Loucy (cell line): ENCODE data around the gene RELT.

Source experiments
- H2AFZ ChIP-seq: fragments of 200-600 bp; sonication (generic); 2 replicates; pipeline ENCODE4 v1.6.0; 2016; ENCODE audit warnings: antibody characterized with exemption, mild to moderate bottlenecking, low read length, moderate library complexity
- H3F3A ChIP-seq: fragments of 200-600 bp; 2 replicates; pipeline ENCODE4 v1.6.0; 2016; ENCODE audit warnings: antibody characterized with exemption, low read depth, mild to moderate bottlenecking
- H3K27me3 ChIP-seq: fragments of 200-600 bp; sonication (generic); 2 replicates; pipeline ENCODE4 v1.6.1; 2014; ENCODE audit warnings: low read length, mild to moderate bottlenecking; ENCODE audit not compliant: insufficient read depth, poor library complexity, severe bottlenecking
- H3K36me3 ChIP-seq: fragments of 200-600 bp; sonication (generic); 2 replicates; pipeline ENCODE4 v1.6.1; 2016; ENCODE audit warnings: low read length; ENCODE audit not compliant: insufficient read depth
- H3K4me1 ChIP-seq: fragments of 200-600 bp; sonication (generic); 2 replicates; pipeline ENCODE4 v1.5.1; 2014; ENCODE audit warnings: low read length, mild to moderate bottlenecking; ENCODE audit not compliant: insufficient read depth, poor library complexity, severe bottlenecking
- H3K4me2 ChIP-seq: fragments of 200-600 bp; sonication (generic); 2 replicates; pipeline ENCODE4 v1.6.0; 2014; ENCODE audit warnings: antibody characterized with exemption, low read length, low read depth, mild to moderate bottlenecking; ENCODE audit not compliant: poor library complexity, severe bottlenecking
- H3K4me3 ChIP-seq: fragments of 200-600 bp; sonication (generic); 2 replicates; pipeline ENCODE4 v1.5.1; 2014; ENCODE audit warnings: low read length, mild to moderate bottlenecking, mixed read lengths; ENCODE audit not compliant: poor library complexity, severe bottlenecking
- H3K79me2 ChIP-seq: fragments of 200-600 bp; sonication (generic); 2 replicates; pipeline ENCODE4 v1.6.1; 2014; ENCODE audit warnings: low read length; ENCODE audit not compliant: insufficient read depth
- H3K9ac ChIP-seq: fragments of 200-600 bp; sonication (generic); 2 replicates; pipeline ENCODE4 v1.6.0; 2014; ENCODE audit warnings: mild to moderate bottlenecking, low read depth, low read length, moderate library complexity; ENCODE audit not compliant: poor library complexity, severe bottlenecking
- H3K9me2 ChIP-seq: fragments of 200-600 bp; sonication (generic); replicated peaks from 2 replicates; pipeline ENCODE4 v1.6.1; 2016; ENCODE audit warnings: low read depth, low read length, mixed read lengths
- H3K9me3 ChIP-seq: fragments of 200-600 bp; sonication (generic); 2 replicates; pipeline ENCODE4 v1.6.1; 2014; ENCODE audit warnings: mild to moderate bottlenecking, antibody characterized with exemption, low read length, low read depth; ENCODE audit not compliant: insufficient read depth
- H4K20me1 ChIP-seq: fragments of 200-600 bp; sonication (generic); 2 replicates; pipeline ENCODE4 v1.6.0; 2014; ENCODE audit warnings: antibody characterized with exemption, low read length, mild to moderate bottlenecking; ENCODE audit not compliant: insufficient read depth, poor library complexity, severe bottlenecking
- CTCF ChIP-seq: fragments of 200-600 bp; sonication (generic); conservative IDR thresholded peaks from 2 replicates; pipeline ENCODE4 v1.5.1; 2014; ENCODE audit warnings: mild to moderate bottlenecking, antibody characterized with exemption, low read length
- EZH2phosphoT487 ChIP-seq: fragments of 200-600 bp; IDR thresholded peaks from 2 replicates; pipeline ENCODE4 v1.6.1; 2018; ENCODE audit warnings: antibody characterized with exemption, mild to moderate bottlenecking, moderate library complexity, borderline replicate concordance

The RELT gene

GRCh38 chr11:73439002-73439843, 63.0 kb downstream of the RELT start:
- no peak overlapping the region for H3K4me2 ChIP-seq
- H2AFZ ChIP-seq = no peak overlapping the region
- no peaks in the 10 kb centered on the region for H4K20me1 ChIP-seq
- H3K79me2 ChIP-seq = peaks cover 9% of the 10 kb centered on the region; the same call in 1 of the 2 replicates
- H3K4me3 ChIP-seq = no peak overlapping the region
- H3K9me3 ChIP-seq = no peaks in the 10 kb centered on the region
- no peaks in the 10 kb centered on the region for H3K4me1 ChIP-seq
- no peak overlapping the region for H3K9ac ChIP-seq
- TF ChIP-seq EZH2phosphoT487 (no peak), CTCF (no peak)
- H3F3A ChIP-seq = no peaks in the 10 kb centered on the region
- H3K27me3 ChIP-seq = no peaks in the 10 kb centered on the region
- 0 out of 2 replicates have a peak, but pooled peaks cover 5% of the 10 kb centered on the region for H3K36me3 ChIP-seq
- no peaks in the 10 kb centered on the region for H3K9me2 ChIP-seq

GRCh38 chr11:73445980-73446379, 69.8 kb downstream of the RELT start:
- peak overlapping the region; percentile 38 for H3K4me2 ChIP-seq
- no peak overlapping the region for H2AFZ ChIP-seq
- H3K4me1 ChIP-seq = peaks cover 19% of the 10 kb centered on the region
- no peaks in the 10 kb centered on the region for H3K27me3 ChIP-seq
- H3K79me2 ChIP-seq = peaks cover 12% of the 10 kb centered on the region
- TF ChIP-seq CTCF (no peak), EZH2phosphoT487 (no peak)
- peaks cover 8% of the 10 kb centered on the region for H4K20me1 ChIP-seq
- no peaks in the 10 kb centered on the region for H3K9me3 ChIP-seq
- no peaks in the 10 kb centered on the region for H3F3A ChIP-seq
- no peaks in the 10 kb centered on the region for H3K9me2 ChIP-seq
- 0 out of 2 replicates have a peak, but pooled peaks cover 5% of the 10 kb centered on the region for H3K36me3 ChIP-seq
- H3K4me3 ChIP-seq = no peak overlapping the region
- H3K9ac ChIP-seq = peak overlapping the region; percentile 10

- Histone ChIP-seq H3K9ac (peak overlapping the region; percentile 10), H3K79me2 (peaks cover 12% of the 10 kb centered on the region), H3K4me2 (peak overlapping the region; percentile 38), H3K4me1 (peaks cover 19% of the 10 kb centered on the region), H3K27me3 (no peaks in the 10 kb centered on the region), H3K4me3 (no peak overlapping the region), H3K9me3 (no peaks in the 10 kb centered on the region), H4K20me1 (peaks cover 8% of the 10 kb centered on the region), H3K36me3 (0 out of 2 replicates have a peak, but pooled peaks cover 5% of the 10 kb centered on the region), H2AFZ (no peak overlapping the region), H3F3A (no peaks in the 10 kb centered on the region), H3K9me2 (no peaks in the 10 kb centered on the region)
- TF ChIP-seq EZH2phosphoT487 = no peak
- no peak for TF ChIP-seq CTCF
These were observed 70.6 kb downstream of the RELT start for GRCh38 chr11:73446766-73447165.
